MM.1S (cell line): ENCODE measurements around the gene ADAM23.

Experiments
- DNase-seq: peaks from one replicate; pipeline ENCODE4 v3.0.0-alpha.2; 2015
- H2AFZ ChIP-seq: fragments of 300-600 bp; sonication (generic); 2 replicates; pipeline ENCODE4 v1.6.0; 2016; ENCODE audit warnings: antibody characterized with exemption, low read length
- H3F3A ChIP-seq: fragments of 300-600 bp; sonication (generic); 2 replicates; pipeline ENCODE4 v1.6.1; 2016; ENCODE audit warnings: mild to moderate bottlenecking, antibody characterized with exemption, low read length, moderate library complexity, mixed read lengths; ENCODE audit not compliant: insufficient read depth
- H3K27ac ChIP-seq: fragments of 300-600 bp; sonication (generic); 2 replicates; pipeline ENCODE4 v1.5.1; 2016; ENCODE audit warnings: mild to moderate bottlenecking, low read length
- H3K27me3 ChIP-seq: fragments of 300-600 bp; sonication (generic); replicated peaks from 2 replicates; pipeline ENCODE4 v1.6.0; 2016; ENCODE audit warnings: low read length; ENCODE audit not compliant: insufficient read depth
- H3K36me3 ChIP-seq: fragments of 300-600 bp; sonication (generic); replicated peaks from 2 replicates; pipeline ENCODE4 v1.6.1; 2016; ENCODE audit warnings: mild to moderate bottlenecking, low read length, mixed read lengths; ENCODE audit not compliant: insufficient read depth
- H3K4me1 ChIP-seq: fragments of 300-600 bp; sonication (generic); 2 replicates; pipeline ENCODE4 v1.6.1; 2016; ENCODE audit warnings: low read length, mixed read lengths
- H3K4me2 ChIP-seq: fragments of 300-600 bp; sonication (generic); 2 replicates; pipeline ENCODE4 v1.6.0; 2016; ENCODE audit warnings: low read depth, low read length
- H3K4me3 ChIP-seq: fragments of 300-600 bp; sonication (generic); 2 replicates; pipeline ENCODE4 v1.5.1; 2016; ENCODE audit warnings: low read length, mixed read lengths
- H3K79me2 ChIP-seq: fragments of 300-600 bp; sonication (generic); 2 replicates; pipeline ENCODE4 v1.6.1; 2016; ENCODE audit warnings: mixed run types, low read length, mixed read lengths
- H3K9ac ChIP-seq: fragments of 300-600 bp; sonication (generic); 2 replicates; pipeline ENCODE4 v1.6.1; 2016; ENCODE audit warnings: low read length, mixed read lengths
- H3K9me2 ChIP-seq: fragments of 300-600 bp; sonication (generic); replicated peaks from 2 replicates; pipeline ENCODE4 v1.6.1; 2016; ENCODE audit warnings: mild to moderate bottlenecking, low read length, mixed read lengths; ENCODE audit not compliant: insufficient read depth
- H3K9me3 ChIP-seq: fragments of 300-600 bp; sonication (generic); replicated peaks from 2 replicates; pipeline ENCODE4 v1.6.1; 2016; ENCODE audit warnings: mild to moderate bottlenecking, low read length, mixed read lengths; ENCODE audit not compliant: insufficient read depth
- H4K20me1 ChIP-seq: fragments of 300-600 bp; sonication (generic); 2 replicates; pipeline ENCODE4 v1.6.1; 2016; ENCODE audit warnings: mild to moderate bottlenecking, low read length, moderate library complexity, mixed read lengths; ENCODE audit not compliant: insufficient read depth
- EZH2 ChIP-seq: fragments of 300-600 bp; sonication (generic); optimal IDR thresholded peaks from 2 replicates; pipeline ENCODE3; 2017; ENCODE audit warnings: low read depth, mild to moderate bottlenecking, antibody characterized with exemption, low read length, mixed read lengths
- EZH2phosphoT487 ChIP-seq: fragments of 300-600 bp; sonication (generic); IDR thresholded peaks from 2 replicates; pipeline ENCODE4 v1.6.1; 2018; ENCODE audit warnings: antibody characterized with exemption, low read length
- TF ChIP-seq, protein P1 (sequence below): fragments of 300-600 bp; sonication (generic); IDR thresholded peaks from 2 replicates; pipeline ENCODE4 v1.5.1; 2016; ENCODE audit warnings: antibody characterized with exemption, low read length, mixed read lengths

Gene ADAM23

DNA sequence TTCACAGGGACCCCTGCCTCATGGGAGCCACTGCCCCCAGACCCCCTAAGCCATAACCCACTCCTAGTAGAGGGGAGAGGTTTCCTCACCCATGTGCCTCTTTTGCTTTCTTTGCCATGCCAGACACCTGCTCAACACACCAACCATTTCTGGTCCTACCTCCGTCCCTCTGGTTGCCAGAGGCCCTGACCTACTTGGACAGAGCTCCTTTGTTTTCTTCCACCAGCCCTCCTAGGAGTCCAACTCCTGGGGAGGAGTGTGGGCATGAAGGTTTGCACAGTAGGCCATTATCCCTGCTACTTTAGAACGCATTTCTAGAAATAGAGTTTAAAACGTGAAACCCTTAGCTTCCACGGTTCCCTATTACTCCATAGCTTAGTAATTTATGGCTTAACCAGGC, 122.3 kb downstream of the ADAM23 start:
- TF ChIP-seq, protein P1, sequence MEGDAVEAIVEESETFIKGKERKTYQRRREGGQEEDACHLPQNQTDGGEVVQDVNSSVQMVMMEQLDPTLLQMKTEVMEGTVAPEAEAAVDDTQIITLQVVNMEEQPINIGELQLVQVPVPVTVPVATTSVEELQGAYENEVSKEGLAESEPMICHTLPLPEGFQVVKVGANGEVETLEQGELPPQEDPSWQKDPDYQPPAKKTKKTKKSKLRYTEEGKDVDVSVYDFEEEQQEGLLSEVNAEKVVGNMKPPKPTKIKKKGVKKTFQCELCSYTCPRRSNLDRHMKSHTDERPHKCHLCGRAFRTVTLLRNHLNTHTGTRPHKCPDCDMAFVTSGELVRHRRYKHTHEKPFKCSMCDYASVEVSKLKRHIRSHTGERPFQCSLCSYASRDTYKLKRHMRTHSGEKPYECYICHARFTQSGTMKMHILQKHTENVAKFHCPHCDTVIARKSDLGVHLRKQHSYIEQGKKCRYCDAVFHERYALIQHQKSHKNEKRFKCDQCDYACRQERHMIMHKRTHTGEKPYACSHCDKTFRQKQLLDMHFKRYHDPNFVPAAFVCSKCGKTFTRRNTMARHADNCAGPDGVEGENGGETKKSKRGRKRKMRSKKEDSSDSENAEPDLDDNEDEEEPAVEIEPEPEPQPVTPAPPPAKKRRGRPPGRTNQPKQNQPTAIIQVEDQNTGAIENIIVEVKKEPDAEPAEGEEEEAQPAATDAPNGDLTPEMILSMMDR = no peak
- TF ChIP-seq EZH2phosphoT487 = no peak
- TF ChIP-seq EZH2 = no peak
- no peaks in the 10 kb centered on the region for H3K36me3 ChIP-seq

GRCh38 chr2:206569470-206569869, 126.1 kb downstream of the ADAM23 start:
- H3K9me3 ChIP-seq = no peaks in the 10 kb centered on the region
- DNase-seq = no peak
- TF ChIP-seq EZH2 = no peak
- TF ChIP-seq, protein P1 = no peak
- TF ChIP-seq EZH2phosphoT487 = no peak

More for the DNA sequence above, 122.3 kb downstream of the ADAM23 start:
- Histone ChIP-seq H3K9me3 (no peaks in the 10 kb centered on the region), H3K79me2 (no peaks in the 10 kb centered on the region), H2AFZ (no peak overlapping the region), H3K9ac (no peak overlapping the region), H3F3A (no peaks in the 10 kb centered on the region; the same call in 1 of the 2 replicates), H3K4me1 (no peaks in the 10 kb centered on the region), H3K27me3 (no peaks in the 10 kb centered on the region), H3K27ac (no peak overlapping the region), H3K9me2 (no peaks in the 10 kb centered on the region), H4K20me1 (no peaks in the 10 kb centered on the region), H3K4me3 (no peak overlapping the region), H3K4me2 (no peak overlapping the region)
- no peak for DNase-seq

DNA sequence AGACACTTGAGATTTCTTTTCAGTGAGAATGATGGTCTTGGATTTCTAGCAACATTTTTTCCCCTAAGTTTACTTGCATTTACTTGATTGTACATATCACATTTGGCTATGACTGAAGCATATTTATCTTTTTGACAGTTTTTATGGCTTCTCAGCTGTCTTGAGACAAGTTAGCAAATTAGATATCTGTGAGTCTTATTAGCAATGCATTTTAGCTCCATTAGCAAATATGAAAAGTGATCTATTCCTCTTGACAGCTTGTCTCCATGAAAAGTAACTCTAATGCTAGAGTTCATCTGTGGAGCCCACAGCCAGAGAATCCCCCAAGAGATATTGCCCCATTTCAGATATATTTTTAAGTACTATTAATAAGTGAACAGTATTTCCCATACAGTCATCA, 126.9 kb downstream of the ADAM23 start:
- no peak for DNase-seq
- no peak overlapping the region for H2AFZ ChIP-seq
- H3K79me2 ChIP-seq = no peaks in the 10 kb centered on the region
- no peaks in the 10 kb centered on the region for H4K20me1 ChIP-seq
- TF ChIP-seq EZH2 (no peak), EZH2phosphoT487 (no peak)
- TF ChIP-seq, protein P1 = no peak
- no peak overlapping the region for H3K4me3 ChIP-seq
- no peak overlapping the region for H3K27ac ChIP-seq
- no peak overlapping the region for H3K4me2 ChIP-seq
- H3K36me3 ChIP-seq = no peaks in the 10 kb centered on the region
- H3K9me3 ChIP-seq = no peaks in the 10 kb centered on the region
- H3K27me3 ChIP-seq = no peaks in the 10 kb centered on the region
- H3K9me2 ChIP-seq = no peaks in the 10 kb centered on the region
- no peak overlapping the region for H3K9ac ChIP-seq
- no peaks in the 10 kb centered on the region for H3F3A ChIP-seq
- H3K4me1 ChIP-seq = no peaks in the 10 kb centered on the region

More at GRCh38 chr2:206569470-206569869, 126.1 kb downstream of the ADAM23 start:
- H3K4me3 ChIP-seq = no peak overlapping the region
- no peaks in the 10 kb centered on the region for H3F3A ChIP-seq
- H4K20me1 ChIP-seq = no peaks in the 10 kb centered on the region
- H3K9me2 ChIP-seq = no peaks in the 10 kb centered on the region
- H3K79me2 ChIP-seq = no peaks in the 10 kb centered on the region
- H2AFZ ChIP-seq = no peak overlapping the region
- no peaks in the 10 kb centered on the region for H3K36me3 ChIP-seq
- no peak overlapping the region for H3K9ac ChIP-seq
- no peaks in the 10 kb centered on the region for H3K27me3 ChIP-seq
- no peak overlapping the region for H3K27ac ChIP-seq
- H3K4me2 ChIP-seq = no peak overlapping the region
- H3K4me1 ChIP-seq = no peaks in the 10 kb centered on the region
